Urothelium cell line (cell line): ENCODE data around the gene GAB1.

Experiments used
- DNase-seq: peaks from one replicate; pipeline ENCODE4 v3.0.0; 2011; ENCODE audit warnings: low spot score, mixed read lengths
- FAIRE-seq: peaks from 2 replicates; lab custom pipeline; 2011; peaks lifted over from hg19 to GRCh38; lab: Jason Lieb, UNC

The GAB1 gene

GRCh38 chr4:143336781-143337599, at the start of gene GAB1:
GAB1 (plus strand) TSS chr4:143336876; CDS start chr4:143337189, 313 bp downstream.
- peak; percentile 72 for DNase-seq
- FAIRE-seq = no peak

DNA sequence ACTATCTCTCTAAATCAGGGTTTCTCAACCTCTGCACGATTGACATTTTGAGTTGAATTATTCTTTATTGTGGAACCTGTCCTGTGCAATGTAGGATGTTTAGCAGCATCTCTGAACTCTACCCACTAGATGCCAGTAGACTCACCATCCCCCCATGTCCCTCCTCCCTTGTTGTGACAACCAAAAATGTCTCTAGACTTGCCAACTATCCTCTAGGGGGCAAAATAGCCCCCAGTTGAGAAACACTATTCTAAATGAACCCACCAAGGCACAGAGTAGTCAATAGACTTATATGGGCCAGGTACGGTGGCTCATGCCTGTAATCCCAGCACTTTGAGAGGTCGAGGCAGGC, 49.1 kb upstream of the GAB1 start:
- DNase-seq = no peak
- no peak for FAIRE-seq

- no peak for FAIRE-seq
- DNase-seq = no peak
Observed at GRCh38 chr4:143288171-143288570, 48.5 kb upstream of the GAB1 start.

GRCh38 chr4:143289370-143289769, 47.3 kb upstream of the GAB1 start:
- FAIRE-seq (no peak), DNase-seq (no peak)

GRCh38 chr4:143291314-143291713, 45.4 kb upstream of the GAB1 start:
- no peak for DNase-seq
- no peak for FAIRE-seq

DNA sequence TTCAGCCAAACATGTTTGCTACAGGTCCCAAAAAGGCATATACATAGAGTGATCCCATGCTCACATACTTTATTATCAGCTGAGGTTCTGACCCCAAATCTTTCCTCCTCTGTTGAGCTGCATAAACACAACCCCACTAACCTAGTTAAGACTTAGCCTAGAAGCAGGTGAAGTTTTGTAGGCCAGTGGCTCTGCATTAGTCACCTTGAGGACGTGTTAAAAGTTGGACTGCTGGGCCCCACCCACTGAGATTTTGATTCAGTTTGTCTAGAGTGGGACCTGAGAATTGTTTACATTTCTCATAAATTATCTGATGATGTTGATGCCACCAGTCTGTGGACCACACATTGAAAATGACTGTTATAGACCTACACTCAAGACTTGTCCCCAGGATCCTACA, 43.8 kb upstream of the GAB1 start:
- no peak for FAIRE-seq
- no peak for DNase-seq

DNA sequence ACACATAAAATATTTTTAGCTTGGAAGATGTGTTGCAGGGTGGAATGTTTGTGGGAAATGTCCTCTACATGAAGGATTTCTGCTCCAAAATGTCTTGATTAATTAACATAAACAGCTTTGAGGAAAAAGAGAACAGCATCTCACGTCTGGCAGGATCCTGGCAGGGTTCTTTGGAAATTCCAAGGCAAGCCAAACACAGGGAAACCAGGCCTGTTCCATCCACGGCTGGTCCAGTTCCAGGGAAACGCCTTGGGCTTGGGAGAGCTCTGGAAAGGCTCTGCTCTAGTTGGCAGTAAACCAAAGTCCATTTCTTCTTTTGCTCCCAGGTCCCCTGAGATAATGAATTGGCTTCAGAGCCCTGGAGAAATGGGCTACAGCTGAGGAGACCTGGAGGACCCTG, 42.4 kb upstream of the GAB1 start:
- DNase-seq (no peak), FAIRE-seq (no peak)

DNA sequence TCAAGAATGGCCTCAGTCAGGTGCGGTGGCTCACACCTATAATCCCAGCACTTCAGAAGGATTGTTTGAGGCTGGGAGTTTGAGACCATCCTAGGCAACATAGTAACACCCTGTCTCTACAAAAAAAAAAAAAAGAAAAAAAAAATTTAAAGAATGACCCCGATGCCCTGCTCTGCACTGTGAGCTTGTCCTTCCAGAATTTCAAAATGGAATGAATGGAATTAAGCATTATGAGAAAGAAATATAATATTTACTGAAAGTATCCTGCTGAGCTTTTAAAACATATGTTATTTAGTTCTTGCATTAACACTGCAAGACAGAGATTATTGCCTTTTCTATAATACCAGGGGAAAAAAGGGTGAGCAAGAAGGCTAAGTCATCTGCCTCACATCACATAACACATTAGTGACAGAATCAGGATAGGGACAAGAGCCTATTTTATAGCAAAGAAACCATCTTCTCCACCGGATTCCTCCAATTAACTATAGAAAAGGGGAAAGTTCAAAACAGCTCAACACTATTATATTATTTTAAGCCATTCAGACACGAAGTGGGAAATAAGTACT, 41.9 kb upstream of the GAB1 start:
- no peak for DNase-seq
- FAIRE-seq = no peak

GRCh38 chr4:143296397-143297067, 40.1 kb upstream of the GAB1 start:
- DNase-seq (no peak), FAIRE-seq (no peak)

GRCh38 chr4:143300860-143301259, 35.8 kb upstream of the GAB1 start:
- FAIRE-seq = no peak
- DNase-seq = no peak

GRCh38 chr4:143302536-143302935, 34.1 kb upstream of the GAB1 start:
- DNase-seq (no peak), FAIRE-seq (no peak)

DNA sequence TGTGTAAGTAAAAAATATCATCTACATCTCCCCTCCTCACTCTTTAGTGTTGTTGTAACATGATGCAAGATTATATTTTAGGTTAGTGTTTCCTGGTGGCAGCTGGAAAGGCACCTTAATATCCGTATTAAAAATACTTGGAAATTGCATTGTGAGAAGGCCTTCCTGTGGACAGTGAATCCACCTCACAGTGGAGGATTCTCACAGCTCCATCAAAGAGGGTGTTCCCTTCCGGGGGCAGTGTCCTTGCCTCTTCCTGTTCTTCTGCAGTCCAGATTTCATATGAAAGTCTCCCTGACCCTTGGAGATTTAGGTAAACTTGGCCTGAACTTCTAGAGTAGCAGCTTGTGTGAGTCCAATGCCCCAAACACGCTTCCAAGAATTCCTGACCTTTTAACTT, 29.9 kb upstream of the GAB1 start:
- FAIRE-seq (no peak), DNase-seq (no peak)

- DNase-seq = no peak
- no peak for FAIRE-seq
Observed at GRCh38 chr4:143307531-143307930, 29.1 kb upstream of the GAB1 start.

GRCh38 chr4:143308377-143308776, 28.3 kb upstream of the GAB1 start:
- no peak for FAIRE-seq
- DNase-seq = no peak

- FAIRE-seq = no peak
- no peak for DNase-seq
Observed at GRCh38 chr4:143311924-143312323, 24.8 kb upstream of the GAB1 start.

GRCh38 chr4:143313521-143313920, 23.2 kb upstream of the GAB1 start:
- DNase-seq (no peak), FAIRE-seq (no peak)

DNA sequence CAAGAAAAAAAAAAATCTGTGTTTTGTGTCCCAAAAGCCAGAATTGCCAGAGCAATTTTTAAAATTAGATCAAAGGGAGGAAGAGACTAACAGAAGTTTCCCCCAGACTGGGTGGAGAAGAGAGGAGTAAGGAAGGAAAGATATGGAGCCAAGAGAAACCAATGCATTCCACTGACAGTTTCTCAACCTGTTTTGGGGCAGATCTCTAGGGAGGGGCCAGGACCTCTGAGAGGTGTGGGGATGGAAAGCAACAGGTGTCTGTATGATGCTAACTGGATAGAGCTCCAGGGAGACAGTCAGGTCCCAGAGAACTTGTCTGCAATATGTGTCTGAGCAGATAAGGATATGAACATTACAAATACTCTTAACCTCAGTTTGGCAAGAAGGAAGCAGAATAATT, 22.7 kb upstream of the GAB1 start:
- DNase-seq (no peak), FAIRE-seq (no peak)

DNA sequence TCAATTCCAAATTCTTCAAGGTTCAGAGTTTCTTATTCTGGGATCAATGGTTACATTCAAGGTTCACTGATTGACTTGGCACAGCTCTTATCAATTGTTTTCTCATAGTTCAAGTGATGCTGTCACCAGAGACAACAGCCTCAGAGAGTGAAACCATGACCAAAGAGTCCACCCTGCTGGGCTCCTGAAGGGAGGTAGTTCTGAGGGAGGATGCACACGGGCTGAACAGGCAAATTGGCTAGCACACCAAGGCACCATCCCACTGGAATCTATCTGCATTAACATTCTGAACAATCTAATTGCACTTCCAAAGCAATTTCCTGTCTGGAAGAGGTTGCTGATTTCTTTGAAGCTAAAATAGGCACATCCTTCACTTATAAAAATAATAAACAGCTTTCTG, 16.6 kb upstream of the GAB1 start:
- FAIRE-seq (no peak), DNase-seq (no peak)

- DNase-seq (no peak), FAIRE-seq (no peak)
Observed at GRCh38 chr4:143326735-143327134, 9.9 kb upstream of the GAB1 start.

DNA sequence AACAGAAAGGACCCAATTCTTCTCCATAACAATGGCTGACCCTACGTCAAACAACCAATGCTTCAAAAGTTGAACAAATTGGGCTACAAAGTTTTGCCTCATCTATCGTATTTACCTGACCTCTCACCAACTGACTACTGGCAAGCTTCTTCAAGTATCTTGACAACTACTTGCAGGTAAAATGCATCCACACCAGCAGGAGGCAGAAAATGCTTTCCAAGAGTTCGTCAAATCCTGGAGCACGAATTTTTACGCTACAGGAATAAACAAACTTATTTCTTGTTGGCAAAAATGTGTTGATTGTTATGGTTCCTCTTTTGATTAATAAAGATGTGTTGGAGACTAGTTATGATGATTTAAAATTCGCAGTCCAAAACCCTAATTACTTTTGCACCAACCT, 6.7 kb upstream of the GAB1 start:
- no peak for DNase-seq
- no peak for FAIRE-seq

GRCh38 chr4:143335979-143336780, 496 bp upstream of the GAB1 start:
- FAIRE-seq (no peak), DNase-seq (peak; percentile 80)
